Stimulated activated CD8-positive, alpha-beta memory T cell treated with anti-CD3 and anti-CD28 coated beads, Interleukin-12 subunit alpha, Interleukin-12 subunit beta, amount 100 ng/mL, for 4 hours (primary cell): ENCODE measurements around the gene MRPL47.
"Not testable (repeated sequence)": the region's sequence is repeated elsewhere in the genome, so short reads cannot be mapped to it uniquely, and the experiment has no call there.

ENCODE experiments used
- DNase-seq: peaks from one replicate; pipeline ENCODE4 v3.0.0-alpha.2; 2020; ENCODE audit warnings: low read depth

Gene MRPL47

DNA sequence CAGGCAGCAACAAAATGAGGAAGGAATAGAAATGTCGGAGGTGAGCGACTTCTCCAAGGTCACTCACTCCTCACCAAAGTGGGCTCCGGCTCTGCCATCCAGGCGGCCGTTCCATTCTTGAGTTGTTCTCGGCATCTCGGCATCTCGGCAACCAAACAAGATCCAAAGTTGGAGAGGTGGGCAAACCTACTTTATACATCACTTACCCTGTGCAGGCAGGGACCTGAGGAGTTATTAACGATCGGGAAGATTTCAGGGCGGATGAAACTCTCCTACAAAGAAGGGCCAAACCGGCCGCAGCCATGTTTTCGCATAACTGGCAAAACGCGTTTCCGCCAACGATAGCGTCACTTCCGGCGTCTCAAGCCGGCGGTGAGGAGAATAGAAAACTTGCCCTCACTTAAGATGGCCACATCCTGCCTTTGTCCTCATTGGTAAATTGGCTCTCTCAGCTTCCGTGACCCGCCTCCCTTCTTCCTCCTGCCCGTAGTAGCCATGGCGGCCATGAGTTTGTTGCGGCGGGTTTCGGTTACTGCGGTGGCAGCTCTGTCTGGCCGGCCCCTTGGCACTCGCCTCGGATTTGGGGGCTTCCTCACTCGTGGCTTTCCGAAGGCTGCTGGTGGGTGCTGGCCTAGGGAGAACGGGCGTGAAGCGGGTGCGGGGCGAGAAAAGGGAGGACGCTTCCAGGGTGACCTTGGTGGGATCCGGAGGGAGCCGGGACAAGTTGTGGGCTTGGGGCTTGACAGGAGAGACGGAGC, at the start of gene MRPL47, which contains the start of gene NDUFB5:
TSS of gene MRPL47 (minus strand) at position 318 of the 758 bp plus-strand sequence. CDS start at position 304, 14 bp downstream.
TSS of gene NDUFB5 (plus strand) at position 474 of the 758 bp plus-strand sequence. CDS start at position 496, 22 bp downstream.
- peak; percentile 81 for DNase-seq

DNA sequence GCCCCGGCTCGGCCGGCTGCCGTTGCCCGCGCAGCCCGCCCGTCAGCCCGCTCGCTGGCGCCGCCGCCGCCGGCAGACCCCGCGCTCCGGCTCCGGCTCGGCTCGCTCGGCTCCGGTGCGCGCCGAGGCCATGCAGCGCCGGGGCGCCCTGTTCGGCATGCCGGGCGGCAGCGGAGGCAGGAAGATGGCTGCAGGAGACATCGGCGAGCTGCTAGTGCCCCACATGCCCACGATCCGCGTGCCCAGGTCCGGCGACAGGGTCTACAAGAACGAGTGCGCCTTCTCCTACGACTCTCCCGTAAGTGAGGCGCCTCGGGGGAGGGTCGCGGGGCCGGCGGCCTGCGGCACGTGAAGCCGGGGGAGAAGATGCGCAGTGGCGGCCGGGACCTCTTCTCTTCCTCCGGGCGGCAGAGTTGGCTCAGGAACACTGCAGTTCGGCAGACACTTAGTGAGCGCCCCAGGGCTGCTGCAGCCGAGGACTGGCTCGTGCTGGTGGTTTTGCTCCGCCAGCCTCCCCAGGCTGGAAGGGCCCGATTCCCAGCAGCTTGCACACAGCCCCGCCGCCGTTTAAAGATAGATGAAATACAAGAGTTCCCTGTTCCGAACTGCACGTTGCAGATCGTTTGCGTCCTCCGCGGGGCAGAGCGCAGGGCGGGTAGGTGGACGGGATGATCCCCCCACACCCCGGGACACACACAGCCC, 48.8 kb upstream of the MRPL47 start:
- peak; percentile 56 for DNase-seq

DNA sequence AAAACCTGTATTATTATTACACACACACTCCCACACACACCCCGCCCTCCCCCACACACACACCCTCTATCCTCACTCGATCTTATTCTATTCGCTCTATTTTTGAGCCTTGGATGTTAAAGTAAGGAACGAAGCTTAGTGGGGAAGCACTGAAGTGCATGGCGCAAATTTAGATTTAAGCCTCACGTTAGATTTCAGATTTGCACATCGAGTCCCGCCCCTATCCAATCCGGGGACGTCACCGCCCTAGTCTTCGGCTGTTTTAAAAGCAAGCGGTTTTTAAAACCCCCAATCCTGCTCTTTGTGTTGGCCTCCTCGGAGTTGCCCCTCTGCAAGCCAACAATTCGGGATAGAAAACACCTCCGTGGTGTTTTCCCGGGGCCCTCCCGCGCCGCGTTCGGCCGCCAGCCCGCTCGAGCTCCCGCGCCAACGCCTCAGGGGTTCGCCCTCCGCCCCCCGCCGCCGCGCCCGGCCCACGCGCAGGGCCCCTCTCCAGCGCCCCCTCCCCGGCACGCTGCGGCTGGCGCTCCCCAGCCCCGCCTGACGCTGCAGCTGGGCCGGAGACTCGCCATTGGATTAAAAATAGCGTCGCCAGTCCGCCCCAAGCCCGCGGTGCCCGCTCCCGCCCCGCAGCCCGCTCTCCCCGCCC, 48.1 kb upstream of the MRPL47 start, which contains the start of gene USP13:
TSS of gene USP13 (plus strand) at position 594 of the 649 bp plus-strand sequence. CDS start 186 bp downstream, outside the sequence.
- no peak for DNase-seq

DNA sequence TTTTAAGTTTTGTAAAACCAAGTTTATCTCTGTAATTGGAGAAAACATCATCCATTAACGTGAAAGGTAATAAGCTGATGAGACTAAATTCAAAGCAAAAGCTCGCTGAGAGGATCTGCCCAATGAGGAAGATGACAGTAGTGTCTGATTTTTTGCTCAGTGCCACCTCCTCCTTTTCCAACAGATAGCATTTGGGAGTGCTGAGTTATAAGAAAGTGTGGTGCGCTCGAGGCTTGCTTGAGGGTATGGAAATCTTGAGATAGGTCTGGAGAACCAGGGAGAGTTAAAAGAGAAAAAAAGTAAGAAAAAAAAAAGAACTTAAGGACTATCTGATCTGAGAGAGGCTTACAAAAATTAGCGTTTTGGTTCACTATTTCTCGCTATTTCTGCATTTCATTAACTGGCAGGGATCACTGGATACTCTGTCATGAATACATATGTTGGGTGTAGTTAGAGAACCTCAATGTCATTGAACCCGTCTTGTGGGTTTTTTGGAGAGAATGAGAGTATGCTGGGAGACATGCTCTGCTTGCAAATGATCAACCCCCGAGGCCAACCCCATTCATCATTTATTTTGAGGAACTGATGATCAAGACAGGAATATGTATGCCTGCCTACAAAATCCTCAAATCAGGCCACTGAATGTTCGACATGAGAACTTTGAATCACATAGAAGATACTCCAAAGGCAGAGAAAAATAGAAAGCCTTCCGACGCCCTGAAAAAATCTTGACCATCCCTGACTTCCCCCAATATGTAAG, 47.4 kb upstream of the MRPL47 start:
- no peak for DNase-seq

DNA sequence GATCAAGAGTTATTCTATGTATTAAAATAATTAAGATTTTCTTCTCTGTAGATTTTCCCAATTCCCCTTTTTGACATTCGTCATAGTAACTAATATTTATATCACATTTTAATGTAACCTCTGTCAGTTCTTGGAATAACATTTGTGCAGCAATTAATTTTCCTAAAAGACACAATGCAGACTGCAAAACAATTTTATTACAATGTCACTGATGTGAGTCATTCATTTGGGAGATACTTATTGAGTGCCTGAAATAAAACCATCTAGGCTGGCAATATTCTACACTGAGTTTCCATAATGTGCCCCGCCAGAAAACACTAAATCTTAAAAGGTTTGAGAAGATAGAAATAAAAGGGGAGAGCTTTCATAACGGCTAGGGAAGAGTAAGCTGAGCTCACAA, 41.7 kb upstream of the MRPL47 start:
- no peak for DNase-seq

DNA sequence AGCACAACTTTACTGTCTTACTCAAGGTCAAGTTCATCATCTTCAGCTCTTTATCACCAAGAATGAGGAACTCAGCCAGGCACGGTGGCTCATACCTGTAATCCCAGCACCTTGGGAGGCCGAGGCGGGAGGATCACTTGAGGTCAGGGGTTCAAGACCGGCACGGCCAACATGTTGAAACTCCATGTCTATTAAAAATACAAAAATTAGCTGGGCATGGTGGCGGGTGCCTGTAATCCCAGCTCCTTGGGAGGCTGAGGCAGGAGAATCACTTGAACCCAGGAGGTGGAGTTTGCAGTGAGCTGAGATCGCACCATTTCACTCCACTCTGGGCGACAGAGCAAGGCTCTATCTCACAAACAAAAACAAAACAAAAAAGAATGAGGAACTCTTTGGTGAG, 39.4 kb upstream of the MRPL47 start:
- DNase-seq: not testable (repeated sequence)

DNA sequence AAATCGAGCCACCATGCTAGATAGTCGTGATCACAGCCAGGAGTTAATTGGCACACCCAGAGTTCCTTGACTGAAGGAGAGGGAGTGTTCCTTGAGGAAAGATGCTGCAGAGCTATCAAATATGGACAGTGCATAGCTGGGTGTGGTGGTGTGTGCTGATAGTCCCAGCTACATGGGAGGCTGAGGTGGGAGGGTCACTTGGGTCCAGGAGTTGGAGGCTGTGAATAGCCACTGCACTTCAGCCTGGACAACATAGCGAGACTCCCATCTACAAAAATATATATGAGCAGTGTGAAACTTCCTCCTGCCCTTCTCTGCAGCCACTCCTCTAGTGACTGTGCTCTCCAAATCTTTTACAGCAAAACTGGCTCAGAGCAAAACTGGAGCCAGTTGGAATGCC, 38.4 kb upstream of the MRPL47 start:
- DNase-seq: no peak

DNA sequence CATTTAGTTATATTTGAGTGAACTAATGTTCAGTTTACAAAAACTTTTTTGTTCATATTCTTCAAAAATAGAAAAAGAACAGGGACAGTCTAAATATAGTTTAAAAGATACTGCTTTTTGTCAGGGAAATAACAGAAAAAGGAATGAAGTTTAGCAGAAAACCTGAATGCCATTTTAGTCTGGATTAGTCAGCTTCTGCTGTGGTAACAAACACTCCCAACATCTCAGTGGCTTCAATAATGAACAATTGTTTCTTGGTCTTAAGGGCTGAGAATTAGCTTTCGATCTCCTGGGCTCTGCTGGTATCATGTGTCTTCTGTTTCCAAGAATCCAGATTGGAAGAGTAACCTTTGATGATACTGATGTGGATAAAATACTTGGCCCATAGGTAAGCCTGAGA, 36.0 kb upstream of the MRPL47 start:
- DNase-seq: no peak

DNA sequence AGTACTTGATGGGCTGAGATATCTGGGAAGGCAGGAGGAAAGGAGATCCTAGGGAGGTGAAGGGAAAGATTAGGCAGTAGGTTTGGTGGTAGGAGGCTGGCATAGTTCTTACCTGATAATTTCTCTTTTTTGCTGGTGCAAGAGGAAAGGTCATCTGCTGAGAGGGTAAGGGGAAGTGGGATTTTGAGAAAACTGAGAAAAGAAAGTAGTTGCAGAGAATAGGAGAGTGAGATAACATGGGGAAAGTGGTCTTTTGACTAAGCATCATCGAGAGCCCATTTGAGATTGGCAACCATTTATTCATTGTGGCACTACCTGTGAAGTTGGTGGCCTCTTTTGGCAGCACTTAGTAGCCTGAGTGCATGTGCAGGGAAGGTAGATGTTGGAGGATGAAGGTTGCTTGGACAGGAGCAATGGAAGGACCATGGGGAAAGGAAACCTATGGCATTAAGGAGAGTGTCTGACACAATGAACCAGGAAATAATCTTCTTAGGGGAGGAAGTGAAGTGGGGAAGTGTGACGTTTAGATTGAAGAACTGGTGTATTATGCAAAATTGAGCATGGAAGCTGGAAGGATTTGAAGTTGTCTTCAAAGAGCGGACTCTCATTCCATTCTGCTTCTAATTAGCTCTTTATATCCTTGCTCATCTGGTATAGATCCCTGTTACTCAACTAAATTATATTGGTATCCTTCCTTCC, 26.5 kb upstream of the MRPL47 start:
- no peak for DNase-seq

DNA sequence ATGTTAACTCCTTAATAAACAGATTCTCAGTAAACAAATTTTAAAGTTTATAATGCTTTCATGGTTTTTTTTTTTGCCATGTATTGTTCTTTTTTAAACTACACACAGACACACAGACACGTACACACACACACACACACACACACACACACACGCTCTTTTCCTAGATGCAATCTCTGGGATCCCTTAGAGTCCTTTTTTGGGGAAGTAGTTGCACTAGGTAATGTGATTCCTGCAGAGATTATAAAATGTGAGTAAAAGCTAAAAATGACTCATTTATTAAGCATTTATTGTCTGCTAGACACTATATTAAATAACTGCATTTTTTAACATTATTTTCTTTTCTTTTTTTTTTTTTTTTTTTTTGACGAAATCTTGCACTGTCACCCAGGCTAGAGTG, 20.0 kb upstream of the MRPL47 start:
- no peak for DNase-seq

DNA sequence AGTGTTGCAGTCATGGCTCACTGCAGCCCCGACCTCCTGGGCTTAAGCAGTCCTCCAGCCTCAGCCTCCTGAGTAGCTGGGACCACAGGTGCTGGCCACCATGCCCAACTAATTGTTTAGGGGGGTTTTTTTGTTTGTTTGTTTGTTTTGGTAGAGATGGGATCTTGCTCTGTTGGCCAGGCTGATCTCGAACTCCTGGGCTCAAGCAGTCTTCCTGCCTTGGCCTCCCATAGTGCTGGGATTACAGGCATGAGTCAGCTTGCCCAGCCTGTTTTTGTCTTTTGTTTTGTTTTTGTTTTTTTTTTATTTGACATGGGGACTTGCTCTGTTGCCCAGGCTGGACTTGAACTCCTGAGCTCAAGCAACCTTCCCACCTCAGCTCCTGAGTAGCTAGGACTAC, 17.6 kb upstream of the MRPL47 start:
- DNase-seq: no peak

DNA sequence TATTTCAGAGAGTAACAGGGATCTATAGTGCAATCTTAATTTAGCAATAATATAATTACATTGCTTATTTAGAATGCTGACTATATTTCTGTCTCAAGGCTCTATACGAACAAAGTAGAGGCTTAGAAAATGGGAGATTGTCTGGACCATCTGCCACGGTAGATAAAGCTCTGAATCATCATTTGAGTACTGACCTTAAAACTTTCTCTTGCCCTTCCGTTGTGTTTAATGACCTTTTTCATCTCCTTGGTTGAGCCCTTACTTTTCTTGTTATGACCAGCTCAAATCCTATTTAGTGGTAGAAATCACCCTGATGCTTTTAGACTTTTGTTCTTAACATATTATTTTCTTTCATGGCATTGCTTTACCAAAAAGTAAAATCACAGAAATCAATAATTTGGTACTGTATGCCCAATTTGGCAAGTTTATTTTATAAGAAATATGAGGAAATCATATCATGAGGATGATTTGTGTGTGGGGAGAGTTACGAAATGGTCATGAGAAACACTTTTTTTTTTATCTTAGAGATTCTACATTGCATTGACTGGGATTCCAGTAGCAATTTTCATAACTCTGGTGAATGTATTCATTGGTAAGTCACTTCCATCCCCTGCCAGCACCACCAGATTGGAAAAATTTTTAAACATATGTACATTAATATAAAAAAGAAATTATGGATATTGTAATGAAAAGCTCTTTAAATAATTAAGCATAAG, 11.2 kb upstream of the MRPL47 start:
- no peak for DNase-seq

DNA sequence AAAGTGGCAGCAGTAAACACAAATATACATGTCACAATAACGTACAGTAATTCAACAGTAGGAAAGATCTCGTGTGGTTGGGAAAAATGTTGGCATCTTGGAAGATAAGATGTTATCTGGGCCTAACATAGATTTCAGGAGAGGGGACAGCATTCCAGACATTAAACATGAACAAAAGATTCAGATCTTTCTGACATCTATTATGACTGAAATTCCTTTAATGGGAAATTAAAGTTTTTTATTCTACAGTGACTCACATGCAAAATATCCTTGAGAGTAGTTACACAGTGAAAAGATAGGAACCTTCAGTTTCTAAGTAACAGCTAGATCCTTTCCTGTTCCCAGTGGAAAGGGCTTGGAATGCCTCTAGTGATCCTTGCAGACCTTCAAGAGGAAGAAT, 9.4 kb upstream of the MRPL47 start:
- DNase-seq: no peak

DNA sequence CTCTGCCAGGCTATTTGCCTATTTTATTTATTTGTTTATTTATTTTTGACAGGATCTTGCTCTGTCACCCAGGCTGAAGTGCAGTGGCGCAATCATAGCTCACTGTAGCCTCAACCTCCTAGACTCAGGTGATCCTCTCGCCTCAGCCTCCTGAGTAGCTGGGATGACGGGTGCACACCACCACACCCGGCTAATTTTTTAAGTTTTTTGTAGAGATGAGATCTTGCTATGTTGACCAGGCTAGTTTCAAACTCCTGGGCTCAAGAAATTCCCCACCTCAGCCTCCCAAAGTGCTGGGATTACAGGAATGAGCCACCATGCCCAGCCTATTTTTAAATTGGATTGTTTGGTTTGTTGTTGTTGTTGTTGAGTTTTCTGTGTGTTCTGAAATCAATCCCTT, 5.6 kb upstream of the MRPL47 start:
- DNase-seq: no peak

DNA sequence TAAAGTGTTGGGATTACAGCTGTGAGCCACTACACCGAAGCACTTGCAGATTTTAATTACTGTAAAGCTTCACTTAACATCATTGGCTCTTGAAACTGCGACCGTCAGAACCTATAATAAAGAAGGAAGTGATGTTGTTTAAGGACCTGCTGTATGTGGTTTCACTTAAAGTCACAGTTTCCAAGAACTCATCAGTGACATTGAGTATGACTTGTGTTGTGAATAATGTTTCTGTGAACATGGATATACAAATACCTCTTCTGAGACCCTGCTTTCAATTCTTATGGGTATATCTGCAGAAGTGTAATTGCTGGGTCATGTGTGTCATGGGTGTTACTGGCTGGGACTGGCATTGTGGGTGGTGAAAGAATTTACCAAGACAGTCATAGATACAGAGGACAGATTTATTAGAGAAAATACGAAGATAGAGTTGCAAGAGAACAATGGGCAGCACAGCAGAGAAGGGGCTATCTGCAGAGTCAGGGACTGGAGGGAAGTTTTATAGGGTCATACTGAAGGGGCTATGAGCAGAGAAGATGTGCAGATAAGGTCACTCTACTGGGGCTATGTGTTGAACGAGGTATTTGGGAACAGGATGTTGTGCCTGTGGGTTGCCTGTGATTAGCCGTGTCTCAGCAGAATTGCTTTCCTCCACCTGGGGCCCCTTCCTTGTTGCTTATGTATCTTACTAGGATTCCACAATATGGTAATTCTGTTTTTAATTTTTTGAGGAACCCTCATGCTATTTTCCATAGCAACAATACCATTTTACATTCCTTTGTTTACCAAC, 4.7 kb upstream of the MRPL47 start:
- no peak for DNase-seq

DNA sequence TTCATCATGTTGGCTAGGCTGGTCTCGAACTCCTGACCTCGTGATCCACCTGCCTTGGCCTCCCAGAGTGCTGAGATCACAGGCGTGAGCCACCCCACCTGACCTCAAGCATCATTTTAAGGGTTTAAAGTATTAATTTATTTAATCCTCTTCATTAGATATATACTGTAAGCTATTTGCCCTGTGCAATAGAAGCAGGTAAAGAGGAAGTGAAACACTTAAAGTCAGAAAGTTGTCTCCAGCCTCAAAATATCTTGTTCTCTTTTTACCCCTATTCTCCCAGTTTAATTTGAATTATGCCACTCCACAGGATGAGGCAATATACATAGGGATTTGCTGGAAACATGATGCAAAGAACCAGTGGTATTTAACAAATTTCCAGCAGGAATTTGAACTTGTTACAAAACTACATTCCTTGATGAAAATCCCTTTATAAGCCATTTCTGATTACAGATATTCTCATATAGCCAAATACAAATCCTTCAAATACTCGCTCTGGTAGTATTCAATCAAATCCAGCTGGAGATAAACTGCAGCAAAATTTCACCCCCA, 2.2 kb upstream of the MRPL47 start:
- DNase-seq: no peak

DNA sequence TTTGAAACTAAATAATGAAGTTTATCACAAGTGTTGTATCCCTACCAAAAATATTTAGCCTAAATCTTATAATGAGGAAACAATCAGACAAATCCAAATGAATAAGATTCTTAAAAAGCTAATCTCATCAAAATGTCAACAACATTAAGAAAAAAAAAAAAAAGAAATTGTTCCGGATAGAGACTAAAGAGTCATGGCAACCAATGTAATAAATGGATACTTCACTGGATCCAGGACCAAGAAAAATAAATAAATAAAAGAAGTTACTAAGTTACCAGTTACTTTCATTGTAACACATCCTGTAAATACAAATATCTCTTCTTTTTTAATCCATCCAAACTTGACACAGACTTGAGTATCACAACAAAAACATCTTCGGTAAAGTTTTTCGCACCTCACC, 607 bp downstream of the MRPL47 start:
- no peak for DNase-seq

DNA sequence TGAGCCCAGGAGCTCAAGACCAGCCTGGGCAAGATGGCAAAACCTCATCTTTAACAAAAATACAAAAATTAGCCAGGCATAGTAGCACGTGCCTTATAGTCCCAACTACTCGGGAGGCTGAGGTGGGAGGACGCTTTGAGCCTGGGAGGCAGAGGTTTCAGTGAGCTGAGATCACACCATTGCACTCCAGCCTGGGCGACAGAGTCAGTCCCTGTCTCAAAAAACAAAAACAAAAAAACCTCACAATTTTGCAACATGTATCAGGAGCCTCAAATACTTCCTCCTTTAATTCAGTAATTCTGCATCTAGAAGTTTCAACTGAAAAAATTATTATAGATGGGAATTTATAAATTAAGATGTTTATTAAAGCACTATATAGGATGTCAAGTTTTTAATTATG, 1.1 kb downstream of the MRPL47 start:
- no peak for DNase-seq

DNA sequence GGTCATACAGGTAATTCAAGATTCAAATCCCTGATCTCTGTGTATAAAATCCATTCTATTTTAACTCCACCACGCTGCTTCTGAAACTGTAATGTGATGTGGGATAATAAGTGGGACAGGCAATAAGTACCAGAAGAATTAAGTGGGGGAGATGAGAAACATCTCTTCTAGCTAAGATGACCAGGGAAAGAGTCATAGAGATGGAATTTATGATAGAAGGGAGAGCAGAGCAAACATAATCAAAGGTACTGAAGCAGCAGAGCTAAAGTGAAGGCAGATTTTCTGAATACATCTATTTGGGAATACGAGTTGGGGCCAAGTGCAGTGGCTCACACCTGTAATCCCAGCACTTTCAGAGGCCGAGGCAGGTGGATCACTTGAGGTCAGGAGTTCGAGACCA, 4.9 kb downstream of the MRPL47 start:
- DNase-seq: no peak

DNA sequence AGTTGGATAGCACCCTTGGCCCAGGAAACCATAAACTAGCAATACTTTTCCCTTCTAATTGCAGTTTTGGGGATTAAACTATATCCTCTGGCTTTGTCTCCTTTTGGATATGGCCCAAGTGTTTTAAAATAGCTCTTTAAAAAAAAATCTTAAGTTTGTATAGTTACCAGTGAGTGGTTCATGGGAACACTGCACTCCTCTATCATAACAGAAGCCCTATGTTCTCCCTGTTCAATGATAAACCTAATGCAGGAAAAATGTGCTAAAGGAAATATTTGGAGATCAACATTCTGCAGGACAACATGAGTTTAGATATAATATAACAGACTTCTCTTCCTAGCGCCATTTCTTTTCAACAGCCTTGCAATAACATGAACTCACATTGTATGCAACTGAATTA, 13.1 kb downstream of the MRPL47 start:
- no peak for DNase-seq
